Kasumi-1 (cell line): ENCODE results near the gene HTD2.
A peak's percentile ranks its signal among the peaks of the same experiment; 100 is the strongest.
"Not testable (repeated sequence)": the region's sequence is repeated elsewhere in the genome, so short reads cannot be mapped to it uniquely, and the experiment has no call there.

ENCODE experiments used
- DNase-seq, 2 experiments: peaks; one replicate each; lab custom pipeline; 2025; lab: John Stamatoyannopoulos, UW

Gene HTD2

DNA sequence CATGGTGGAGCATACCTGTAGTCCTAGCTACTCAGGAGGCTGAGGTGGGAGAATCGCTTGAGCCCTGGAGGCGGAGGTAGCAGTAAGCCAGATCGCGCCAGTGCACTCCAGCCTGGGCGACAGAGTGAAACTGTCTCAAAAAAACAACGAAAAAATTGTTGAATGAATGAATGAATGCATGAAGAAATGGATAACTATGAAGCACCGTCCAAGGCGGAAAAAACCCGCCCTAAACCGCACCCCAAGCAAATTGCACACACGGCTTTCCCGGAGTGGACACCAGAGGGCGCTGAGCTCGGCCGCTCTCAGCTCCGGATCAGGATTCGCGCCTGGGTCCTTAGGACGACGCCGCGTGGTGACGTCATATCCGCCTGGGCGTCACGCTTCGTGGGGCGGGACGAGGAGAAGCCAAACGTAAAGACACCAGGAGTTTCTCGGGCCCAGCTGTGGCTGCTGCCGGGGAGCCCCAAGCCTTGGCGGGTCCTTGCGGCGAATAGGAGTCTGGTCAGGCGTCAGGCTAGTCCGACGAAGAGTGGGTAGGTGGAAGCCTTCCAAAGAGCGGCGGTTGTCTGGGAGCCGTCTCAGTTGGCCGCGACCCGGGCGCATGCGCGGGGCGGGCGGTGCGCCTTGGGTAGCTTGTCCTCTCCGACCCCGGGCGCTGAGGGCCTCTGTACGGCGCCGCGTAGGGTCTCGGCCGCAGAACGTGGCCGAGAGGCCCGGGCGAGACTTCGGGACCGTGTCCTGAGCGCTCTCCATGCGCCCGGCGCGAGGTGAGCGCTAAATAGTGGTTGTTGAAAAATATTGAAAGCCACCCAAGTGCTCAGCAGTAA lies at the start of gene HTD2, which contains the start of gene RPP14:
HTD2 (plus strand) TSS at position 639 of the 830 bp plus-strand sequence. CDS start 11,094 bp downstream, outside the sequence.
RPP14 (plus strand) TSS at position 364 of the 830 bp plus-strand sequence. CDS start 4,085 bp downstream, outside the sequence.
- DNase-seq, result peak; percentile 92 to 97

DNA sequence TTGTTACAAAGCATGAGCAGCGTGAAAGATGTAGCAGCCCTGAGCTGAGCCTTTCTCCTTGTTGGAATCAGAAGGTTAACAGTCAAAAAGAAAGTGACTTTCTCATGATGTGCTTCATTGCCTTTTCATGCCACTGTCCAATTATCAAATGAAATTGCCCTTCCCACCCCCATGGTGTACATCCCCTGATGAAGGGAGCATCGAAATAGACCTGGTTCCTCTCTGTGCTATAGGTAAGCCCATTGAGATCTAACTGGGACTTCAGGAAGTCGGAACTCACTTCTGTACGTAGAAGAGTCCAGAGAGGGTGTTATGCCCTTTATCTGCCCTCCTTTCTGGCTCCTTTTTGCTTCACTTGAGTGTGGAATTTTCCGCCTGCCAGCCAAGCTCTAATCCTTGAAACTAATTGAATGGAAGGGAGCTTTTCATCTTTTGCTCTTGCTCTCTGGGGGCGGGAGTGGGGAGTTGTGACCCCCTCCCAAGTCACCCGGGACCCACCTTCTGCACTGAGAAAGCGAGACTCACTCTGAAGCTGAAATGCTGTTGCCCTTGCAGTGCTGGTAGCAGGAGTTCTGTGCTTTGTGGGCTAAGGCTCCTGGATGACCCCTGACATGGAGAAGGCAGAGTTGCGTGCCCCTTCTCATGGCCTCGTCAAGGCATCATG lies 47.8 kb upstream of the HTD2 start:
- no peak for DNase-seq

DNA sequence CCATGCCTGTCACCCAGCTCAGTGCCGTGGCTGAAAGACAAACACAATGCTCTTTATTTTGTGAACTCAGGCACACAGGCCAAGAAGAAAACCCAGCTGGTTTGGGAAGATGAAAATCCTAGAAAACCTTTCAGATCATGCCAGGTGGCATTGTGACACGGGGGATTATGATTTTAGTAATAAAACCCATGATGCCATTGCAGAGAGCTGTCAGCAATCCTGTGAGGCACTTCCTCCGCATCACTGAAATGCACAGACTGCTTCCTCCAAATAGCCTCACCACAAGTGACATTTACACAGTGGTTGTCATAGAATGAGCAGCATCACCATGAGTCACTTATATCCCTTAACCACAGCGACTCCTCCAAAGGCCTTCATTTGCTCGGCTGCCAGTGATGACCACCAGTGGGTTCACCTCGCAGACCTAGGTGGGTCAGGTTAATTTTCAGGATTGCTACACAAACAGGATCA lies 46.0 kb upstream of the HTD2 start:
- DNase-seq, result peak; percentile 45 to 72

DNA sequence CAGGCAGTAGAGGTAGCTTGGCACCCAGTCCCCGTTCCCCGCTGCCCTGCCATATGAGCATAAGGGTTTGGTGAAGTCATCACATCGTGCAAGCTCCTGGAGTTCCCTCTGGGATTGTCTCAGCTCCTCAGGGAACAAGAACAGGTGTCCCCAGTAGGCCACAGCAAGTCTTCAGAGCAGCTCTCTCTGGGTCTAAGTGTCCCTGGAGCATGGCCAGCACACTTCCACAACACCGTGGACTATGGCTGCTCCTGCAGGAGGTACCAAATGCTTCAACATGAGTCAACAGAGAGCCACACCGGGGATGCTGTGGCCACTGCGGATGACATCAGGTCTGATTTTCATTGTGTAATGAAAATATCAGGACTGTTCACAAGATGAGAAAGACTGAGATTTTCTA lies 45.6 kb upstream of the HTD2 start:
- no peak for DNase-seq

- no peak for DNase-seq
Measured at GRCh38 chr3:58261954-58262666, 44.2 kb upstream of the HTD2 start.

- no peak for DNase-seq
Measured at GRCh38 chr3:58266577-58266976, 39.7 kb upstream of the HTD2 start.

DNA sequence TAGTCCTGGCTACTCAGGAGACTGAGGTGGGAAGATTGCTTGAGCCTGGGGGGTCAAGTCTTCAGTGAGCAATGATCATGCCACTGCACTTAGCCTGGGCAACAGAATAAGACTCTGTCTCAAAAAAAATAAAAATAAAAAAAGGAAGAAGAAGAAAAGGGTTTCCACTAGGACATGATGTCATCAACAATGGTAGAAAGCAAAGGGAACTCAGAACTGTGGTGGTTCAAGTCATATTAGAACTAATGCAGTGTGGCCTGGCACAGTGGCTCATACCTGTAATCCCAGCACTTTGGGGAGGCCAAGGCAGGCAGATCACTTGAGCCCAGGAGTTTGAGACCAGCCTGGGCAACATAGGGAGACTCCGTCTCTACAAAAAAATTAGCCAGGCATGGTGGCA lies 38.8 kb upstream of the HTD2 start:
- not testable (repeated sequence) for DNase-seq

- no peak for DNase-seq
Measured at GRCh38 chr3:58269356-58269755, 37.0 kb upstream of the HTD2 start.

DNA sequence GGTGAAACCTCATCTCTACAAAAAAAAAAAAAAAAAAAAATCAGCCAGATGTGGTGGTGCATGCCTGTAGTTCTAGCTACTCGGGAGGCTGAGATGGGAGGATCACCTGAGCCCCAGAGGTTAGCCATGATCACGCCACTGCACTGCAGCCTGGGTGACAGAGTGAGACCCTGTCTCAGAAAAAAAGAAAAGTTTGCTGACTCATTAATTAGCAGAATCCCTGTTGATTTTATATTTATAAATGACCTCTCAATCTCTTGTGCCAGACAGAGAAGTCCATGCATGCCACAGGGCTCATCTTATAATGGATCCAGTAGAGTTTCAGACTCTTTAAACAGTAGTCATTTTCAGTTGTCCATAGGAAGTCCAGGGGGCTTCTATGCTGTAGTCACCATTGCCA lies 35.8 kb upstream of the HTD2 start:
- no peak for DNase-seq

- peak; percentile 54 to 55 for DNase-seq
Measured at GRCh38 chr3:58271901-58272501, 34.3 kb upstream of the HTD2 start.

GRCh38 chr3:58272891-58273290 lies 33.4 kb upstream of the HTD2 start:
- no peak for DNase-seq

- DNase-seq, result not testable (repeated sequence)
Measured at GRCh38 chr3:58273362-58273761, 33.0 kb upstream of the HTD2 start.

DNA sequence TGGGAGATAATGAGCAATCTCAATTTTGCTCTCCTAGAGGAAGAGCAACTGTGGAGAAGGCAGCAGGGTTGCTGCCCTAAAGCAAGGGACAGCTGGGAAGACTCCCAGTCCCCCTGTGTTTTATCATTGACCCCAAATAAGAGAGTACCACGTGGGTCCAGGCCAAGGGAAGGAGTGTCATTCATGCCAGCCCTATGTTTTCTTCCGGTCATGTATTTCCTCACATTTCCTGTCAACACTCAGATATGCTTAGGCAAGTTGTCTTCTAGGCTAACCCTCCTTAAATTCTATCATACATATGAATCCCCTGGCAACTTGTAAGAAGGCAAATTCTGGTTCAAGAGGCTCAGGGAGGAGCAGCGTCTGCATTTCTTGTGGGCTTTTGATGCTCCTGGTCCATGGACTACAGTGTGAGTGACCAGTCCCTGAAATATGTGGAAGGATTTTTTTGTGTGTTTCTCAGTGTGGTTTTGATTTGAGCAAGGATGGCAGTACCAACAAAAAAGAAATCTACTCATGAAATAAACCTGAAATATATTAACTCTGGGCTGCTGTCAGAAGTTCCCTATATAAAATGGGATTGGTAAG lies 32.2 kb upstream of the HTD2 start:
- DNase-seq, result no peak

DNA sequence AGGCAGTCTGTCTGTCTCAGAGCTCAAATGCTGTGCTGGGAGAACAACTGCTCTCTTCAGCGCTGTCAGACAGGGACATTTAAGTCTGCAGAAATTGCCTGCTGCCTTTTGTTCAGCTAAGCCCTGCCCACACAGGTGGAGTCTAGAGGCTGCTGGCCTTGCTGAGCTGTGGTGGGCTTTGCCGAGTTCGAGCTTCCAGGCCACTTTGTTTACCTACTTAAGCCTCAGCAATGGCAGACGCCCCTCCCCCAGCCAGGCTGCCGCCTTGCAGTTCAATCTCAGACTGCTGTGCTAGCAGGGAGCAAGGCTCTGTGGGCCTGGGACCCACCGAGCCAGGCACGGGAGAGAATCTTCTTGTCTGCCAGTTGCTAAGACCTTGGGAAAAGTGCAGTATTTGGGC lies 25.3 kb upstream of the HTD2 start:
- DNase-seq, result no peak

DNA sequence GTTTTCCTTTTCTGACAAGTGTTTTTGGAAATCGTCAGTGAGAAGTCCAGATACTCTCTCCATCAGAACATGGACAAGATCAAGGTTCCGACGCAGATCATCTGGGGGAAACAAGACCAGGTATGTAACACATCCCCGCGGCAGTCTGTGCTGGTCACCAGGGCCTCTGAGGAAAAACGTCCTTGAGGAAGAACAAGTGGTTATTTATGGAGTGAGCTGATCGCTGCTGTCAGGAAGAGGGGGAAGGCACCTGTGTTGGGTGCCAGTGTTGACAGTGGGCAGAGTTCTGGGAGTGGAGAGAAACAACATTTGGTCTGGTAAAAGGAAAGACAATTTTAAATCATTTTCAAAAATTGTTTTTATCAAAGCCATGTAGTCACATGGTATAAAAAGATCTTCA lies 21.0 kb upstream of the HTD2 start:
- no peak for DNase-seq

DNA sequence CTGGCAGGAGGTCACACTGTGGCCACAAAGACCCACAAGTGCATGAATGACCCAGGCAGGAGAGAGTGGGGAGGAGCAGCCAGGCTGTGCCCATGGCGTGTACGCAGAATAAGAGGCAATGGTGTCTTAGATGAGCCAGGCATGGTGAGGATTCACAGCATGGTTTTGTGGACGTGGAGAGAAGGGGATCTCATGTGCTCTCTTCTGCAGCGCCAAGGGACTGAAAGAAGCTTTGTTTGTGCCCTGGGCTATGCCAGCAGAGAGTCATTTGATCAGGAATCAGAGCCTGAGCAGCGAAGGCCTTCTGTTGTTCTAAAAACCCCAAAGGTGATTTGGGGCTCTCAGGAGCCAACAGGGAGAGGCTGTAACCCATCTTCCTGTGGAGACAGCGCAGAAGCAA lies 19.0 kb upstream of the HTD2 start:
- DNase-seq, result no peak

DNA sequence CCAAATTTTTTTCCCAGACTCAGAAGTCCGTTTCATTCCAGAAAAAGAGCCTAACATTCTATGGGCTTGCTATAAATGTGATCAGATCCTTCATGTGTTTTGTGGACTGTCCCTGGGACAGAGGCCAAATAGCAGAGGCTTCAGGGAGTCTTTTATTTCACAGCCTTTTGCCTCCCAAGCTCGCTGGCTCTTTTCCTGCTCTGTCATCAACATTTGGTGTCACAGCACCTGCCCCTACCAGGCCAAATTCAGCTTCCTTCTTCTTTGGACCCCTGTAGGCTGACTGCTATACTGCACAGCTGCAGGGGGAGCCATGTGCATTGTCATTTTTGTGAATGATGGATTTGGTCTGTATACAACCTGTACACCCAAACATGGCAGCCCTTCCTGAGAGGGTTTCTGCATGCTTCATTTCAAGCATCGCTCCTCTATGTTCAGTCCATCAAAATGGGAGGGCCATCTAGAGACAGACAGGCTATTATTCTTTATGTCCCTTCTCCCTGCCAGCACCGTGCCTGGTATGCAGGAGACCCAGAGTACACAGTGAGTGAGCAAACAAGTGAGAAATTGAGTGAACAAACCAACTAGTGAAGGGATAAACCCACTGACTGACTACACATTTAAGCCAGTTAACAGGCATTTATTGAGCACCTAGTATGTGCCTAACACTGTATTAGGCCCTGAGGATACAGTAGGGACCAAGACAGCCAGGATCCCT lies 18.1 kb upstream of the HTD2 start:
- DNase-seq, result peak; percentile 39 to 59

DNA sequence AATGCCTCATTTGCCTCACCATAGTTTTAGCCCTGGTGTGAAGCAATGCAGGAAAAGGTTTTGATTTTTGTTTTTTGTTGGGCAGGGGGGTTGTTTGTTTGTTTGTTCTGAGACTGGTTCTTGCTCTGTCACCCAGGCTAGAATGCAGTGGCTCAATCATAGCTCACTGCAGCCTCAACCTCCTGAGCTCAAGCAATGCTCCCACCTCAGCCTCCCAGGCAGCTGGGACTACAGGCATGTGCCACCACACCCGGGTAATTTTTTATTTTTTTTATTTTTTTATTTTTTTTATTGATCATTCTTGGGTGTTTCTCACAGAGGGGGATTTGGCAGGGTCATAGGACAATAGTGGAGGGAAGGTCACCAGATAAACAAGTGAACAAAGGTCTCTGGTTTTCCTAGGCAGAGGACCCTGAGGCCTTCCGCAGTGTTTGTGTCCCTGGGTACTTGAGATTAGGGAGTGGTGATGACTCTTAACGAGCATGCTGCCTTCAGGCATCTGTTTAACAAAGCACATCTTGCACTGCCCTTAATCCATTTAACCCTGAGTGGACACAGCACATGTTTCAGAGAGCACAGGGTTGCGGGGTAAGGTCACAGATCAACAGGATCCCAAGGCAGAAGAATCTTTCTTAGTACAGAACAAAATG lies 17.2 kb upstream of the HTD2 start:
- not testable (repeated sequence) for DNase-seq

GRCh38 chr3:58290446-58290845 lies 15.9 kb upstream of the HTD2 start:
- not testable (repeated sequence) for DNase-seq

DNA sequence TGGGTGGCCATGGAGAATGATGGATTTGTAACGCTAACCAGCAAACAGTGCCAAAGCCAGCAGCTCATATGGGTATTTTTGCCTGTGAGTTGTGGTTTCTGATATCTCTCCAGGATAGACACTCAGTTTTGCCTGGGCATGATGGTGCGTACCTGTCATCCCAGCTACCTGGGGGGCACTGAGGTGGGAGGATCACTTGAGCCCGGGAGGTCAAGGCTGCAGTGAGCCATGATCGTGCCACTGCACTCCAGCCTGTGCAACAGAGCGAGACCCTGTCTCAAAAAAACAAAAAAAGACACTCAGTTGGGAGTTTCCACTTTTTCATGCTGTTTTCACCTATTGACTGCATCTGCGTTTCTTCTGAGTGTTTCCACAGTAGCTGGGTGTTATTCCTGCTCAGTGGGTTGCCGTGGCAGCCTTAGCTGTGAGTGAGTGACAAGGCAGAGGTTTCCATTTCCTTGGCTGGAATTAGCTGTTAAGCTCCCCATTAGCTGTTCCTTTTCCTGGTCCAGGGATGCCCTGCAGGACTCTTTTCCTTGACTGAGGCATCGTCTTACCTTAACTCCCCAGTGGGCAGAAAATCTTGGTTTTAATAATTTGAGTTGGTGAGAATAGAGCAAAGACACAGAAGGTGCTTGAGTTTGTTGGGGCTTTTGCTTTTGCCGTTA lies 14.5 kb upstream of the HTD2 start:
- no peak for DNase-seq
